ENCODE measurements around the gene INPP5F.

Gene INPP5F

GRCh38 chr10:119762035-119762434, 36.2 kb downstream of the INPP5F start:
- H2BK15ac ChIP-seq (ENCODE audit: low read length) = no peak overlapping the region
- H2BK5ac ChIP-seq (ENCODE audit: low read length) = no peak overlapping the region
- H3K4me3 ChIP-seq (ENCODE audit: low read length in 2 of 2) = no peak overlapping the region
- H3K23ac ChIP-seq (ENCODE audit: low read depth, low read length, poor library complexity) = no peak overlapping the region
- H3K79me1 ChIP-seq (ENCODE audit: low read depth, low read length) = no peaks in the 10 kb centered on the region
- no peak overlapping the region for H4K91ac ChIP-seq (ENCODE audit: low read depth, low read length, poor library complexity)
- no peak for DNase-seq (ENCODE audit: low spot score)
- WGBS, 2 donors (ENCODE audit: extremely low coverage in 2 of 2, insufficient read length in 2 of 2, insufficient replicate concordance in 1 of 2) = no CpG with 5 or more reads among the region's 3 CpGs
- no peak overlapping the region for H3K27ac ChIP-seq (replicated peaks; ENCODE audit: low read length)
- no peak overlapping the region for H2AFZ ChIP-seq (ENCODE audit: low read length)
- peaks cover 0 to 2% of the 10 kb centered on the region in 2 donors for H3K9me3 ChIP-seq (replicated peaks in 1 of 2; ENCODE audit: control insufficient read depth in 2 of 2, insufficient read depth in 1 of 2, low read depth in 1 of 2, low read length in 2 of 2)
- H2AK5ac ChIP-seq (ENCODE audit: low read depth, low read length) = no peak overlapping the region
- H2BK12ac ChIP-seq (ENCODE audit: low read length) = no peak overlapping the region
- no peak overlapping the region for H3K18ac ChIP-seq (ENCODE audit: low read length)
- H3K36me3 ChIP-seq (replicated peaks in 1 of 2; ENCODE audit: control insufficient read depth in 2 of 2, insufficient read depth in 2 of 2, low read length in 2 of 2) = peaks cover 0 to 65% of the 10 kb centered on the region in 2 donors
- no peaks in the 10 kb centered on the region for H3K27me3 ChIP-seq (ENCODE audit: control insufficient read depth in 3 of 3, insufficient read depth in 3 of 3, low read depth in 1 of 3, low read length in 3 of 3)
- no peak overlapping the region for H2BK120ac ChIP-seq (ENCODE audit: low read depth, low read length)
- H3K4me2 ChIP-seq (ENCODE audit: insufficient read depth, low read length, poor library complexity, severe bottlenecking) = no peak overlapping the region
- no peak overlapping the region for H3K14ac ChIP-seq (ENCODE audit: low read length)
- H3K4ac ChIP-seq (ENCODE audit: low read length) = no peak overlapping the region
- no peak overlapping the region for H3K9ac ChIP-seq (ENCODE audit: low read depth, low read length, poor library complexity)
- H4K8ac ChIP-seq (ENCODE audit: low read depth, low read length) = no peak overlapping the region
- peaks cover 0 to 4% of the 10 kb centered on the region in 2 donors for H3K4me1 ChIP-seq (ENCODE audit: control insufficient read depth in 2 of 2, insufficient read depth in 1 of 2, low read depth in 1 of 2, low read length in 2 of 2)

DNA sequence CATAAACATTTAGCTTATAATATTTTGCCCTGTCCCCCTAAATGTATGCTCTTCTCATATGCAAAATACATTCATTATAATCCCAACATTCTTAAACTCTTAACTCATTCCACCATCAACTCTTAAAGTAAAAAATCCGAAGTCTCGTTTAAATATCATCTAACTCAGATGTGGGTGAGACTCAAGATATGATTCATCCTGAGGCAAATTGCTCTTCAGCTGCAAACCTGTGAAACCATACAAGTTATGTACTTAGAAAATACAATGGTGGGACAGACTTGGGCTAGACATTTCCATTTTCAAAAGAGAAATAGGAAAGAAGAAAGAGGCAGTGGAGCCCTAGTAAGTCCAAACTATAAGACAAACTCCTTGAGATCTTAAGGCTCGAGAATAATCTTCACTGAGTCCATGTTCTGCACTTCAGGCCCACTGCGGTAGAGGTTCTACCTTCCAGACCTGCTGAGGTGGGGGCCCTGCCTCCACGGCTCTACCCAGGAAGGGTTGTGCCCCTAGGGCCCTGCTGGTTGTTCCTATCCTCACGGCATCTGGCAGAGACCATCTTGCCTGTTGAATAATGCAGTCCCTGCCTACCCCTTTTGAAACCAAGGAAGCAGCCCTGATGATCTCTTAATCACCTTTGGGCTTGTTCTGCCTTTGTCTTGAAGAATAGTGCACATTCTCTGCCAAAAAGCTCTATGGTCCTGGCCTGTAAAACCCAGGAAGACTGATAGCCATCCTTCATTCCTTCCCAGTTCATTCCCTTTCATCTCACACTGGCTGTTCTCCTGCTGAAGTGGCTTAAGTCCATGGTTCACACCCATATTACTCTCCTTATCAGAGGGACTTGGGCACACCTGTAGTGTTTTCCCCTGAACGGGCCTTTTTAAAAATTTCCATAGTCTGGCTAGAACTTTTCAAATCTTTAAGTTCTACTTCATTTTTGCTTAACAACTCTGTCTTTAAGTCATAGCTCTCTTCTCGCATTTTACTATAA, 37.3 kb downstream of the INPP5F start:
- H2BK120ac ChIP-seq (ENCODE audit: low read depth, low read length) = no peak overlapping the region
- H3K4me2 ChIP-seq (ENCODE audit: insufficient read depth, low read length, poor library complexity, severe bottlenecking) = no peak overlapping the region
- H3K18ac ChIP-seq (ENCODE audit: low read length) = no peak overlapping the region
- no peak overlapping the region for H2BK5ac ChIP-seq (ENCODE audit: low read length)
- H2AFZ ChIP-seq (ENCODE audit: low read length) = no peak overlapping the region
- 100% methylated on average over 2 of the region's 8 CpGs; no CpG with 5 or more reads in 1 of the 2 donors for WGBS, 2 donors (ENCODE audit: extremely low coverage in 2 of 2, insufficient read length in 2 of 2, insufficient replicate concordance in 1 of 2)
- no peak overlapping the region for H3K23ac ChIP-seq (ENCODE audit: low read depth, low read length, poor library complexity)
- no peak overlapping the region for H2BK12ac ChIP-seq (ENCODE audit: low read length)
- peaks cover 0 to 4% of the 10 kb centered on the region in 2 donors for H3K4me1 ChIP-seq (ENCODE audit: control insufficient read depth in 2 of 2, insufficient read depth in 1 of 2, low read depth in 1 of 2, low read length in 2 of 2)
- H2BK15ac ChIP-seq (ENCODE audit: low read length) = no peak overlapping the region
- H3K4me3 ChIP-seq (ENCODE audit: low read length in 2 of 2) = no peak overlapping the region
- no peak overlapping the region for H3K4ac ChIP-seq (ENCODE audit: low read length)
- no peak overlapping the region for H3K9ac ChIP-seq (ENCODE audit: low read depth, low read length, poor library complexity)
- no peak overlapping the region for H4K91ac ChIP-seq (ENCODE audit: low read depth, low read length, poor library complexity)
- H3K79me1 ChIP-seq (ENCODE audit: low read depth, low read length) = no peaks in the 10 kb centered on the region
- no peak overlapping the region for H2AK5ac ChIP-seq (ENCODE audit: low read depth, low read length)
- H3K27me3 ChIP-seq (ENCODE audit: control insufficient read depth in 3 of 3, insufficient read depth in 3 of 3, low read depth in 1 of 3, low read length in 3 of 3) = no peaks in the 10 kb centered on the region
- no peak for DNase-seq (ENCODE audit: low spot score)
- H3K14ac ChIP-seq (ENCODE audit: low read length) = no peak overlapping the region
- H3K27ac ChIP-seq (replicated peaks; ENCODE audit: low read length) = no peak overlapping the region
- peaks cover 0 to 2% of the 10 kb centered on the region in 2 donors for H3K9me3 ChIP-seq (replicated peaks in 1 of 2; ENCODE audit: control insufficient read depth in 2 of 2, insufficient read depth in 1 of 2, low read depth in 1 of 2, low read length in 2 of 2)
- peaks cover 0 to 60% of the 10 kb centered on the region in 2 donors for H3K36me3 ChIP-seq (replicated peaks in 1 of 2; ENCODE audit: control insufficient read depth in 2 of 2, insufficient read depth in 2 of 2, low read length in 2 of 2)
- no peak overlapping the region for H4K8ac ChIP-seq (ENCODE audit: low read depth, low read length)

- H3K4me2 ChIP-seq (ENCODE audit: insufficient read depth, low read length, poor library complexity, severe bottlenecking) = no peak overlapping the region
- H2BK120ac ChIP-seq (ENCODE audit: low read depth, low read length) = no peak overlapping the region
- no peaks in the 10 kb centered on the region for H3K27me3 ChIP-seq (ENCODE audit: control insufficient read depth in 3 of 3, insufficient read depth in 3 of 3, low read depth in 1 of 3, low read length in 3 of 3)
- H3K9me3 ChIP-seq (replicated peaks in 1 of 2; ENCODE audit: control insufficient read depth in 2 of 2, insufficient read depth in 1 of 2, low read depth in 1 of 2, low read length in 2 of 2) = peaks cover 0 to 2% of the 10 kb centered on the region in 2 donors
- no peak overlapping the region for H3K23ac ChIP-seq (ENCODE audit: low read depth, low read length, poor library complexity)
- no peak overlapping the region for H3K14ac ChIP-seq (ENCODE audit: low read length)
- H3K36me3 ChIP-seq (replicated peaks in 1 of 2; ENCODE audit: control insufficient read depth in 2 of 2, insufficient read depth in 2 of 2, low read length in 2 of 2) = peaks cover 0 to 26% of the 10 kb centered on the region in 2 donors
- no peak overlapping the region for H2AFZ ChIP-seq (ENCODE audit: low read length)
- no peak overlapping the region for H3K4ac ChIP-seq (ENCODE audit: low read length)
- H2AK5ac ChIP-seq (ENCODE audit: low read depth, low read length) = no peak overlapping the region
- H3K18ac ChIP-seq (ENCODE audit: low read length) = no peak overlapping the region
- H2BK12ac ChIP-seq (ENCODE audit: low read length) = no peak overlapping the region
- no peak overlapping the region for H2BK5ac ChIP-seq (ENCODE audit: low read length)
- no peak overlapping the region for H3K9ac ChIP-seq (ENCODE audit: low read depth, low read length, poor library complexity)
- no peak overlapping the region for H2BK15ac ChIP-seq (ENCODE audit: low read length)
- no peak overlapping the region for H3K27ac ChIP-seq (replicated peaks; ENCODE audit: low read length)
- H3K4me3 ChIP-seq (ENCODE audit: low read length in 2 of 2) = no peak overlapping the region
- no peak for DNase-seq (ENCODE audit: low spot score)
- H4K91ac ChIP-seq (ENCODE audit: low read depth, low read length, poor library complexity) = no peak overlapping the region
- H4K8ac ChIP-seq (ENCODE audit: low read depth, low read length) = no peak overlapping the region
- no CpG with 5 or more reads among the region's 4 CpGs for WGBS, 2 donors (ENCODE audit: extremely low coverage in 2 of 2, insufficient read length in 2 of 2, insufficient replicate concordance in 1 of 2)
- H3K79me1 ChIP-seq (ENCODE audit: low read depth, low read length) = no peaks in the 10 kb centered on the region
- no peaks in the 10 kb centered on the region for H3K4me1 ChIP-seq (ENCODE audit: control insufficient read depth in 2 of 2, insufficient read depth in 1 of 2, low read depth in 1 of 2, low read length in 2 of 2)
Measured at GRCh38 chr10:119768455-119769094, 42.7 kb downstream of the INPP5F start.

DNA sequence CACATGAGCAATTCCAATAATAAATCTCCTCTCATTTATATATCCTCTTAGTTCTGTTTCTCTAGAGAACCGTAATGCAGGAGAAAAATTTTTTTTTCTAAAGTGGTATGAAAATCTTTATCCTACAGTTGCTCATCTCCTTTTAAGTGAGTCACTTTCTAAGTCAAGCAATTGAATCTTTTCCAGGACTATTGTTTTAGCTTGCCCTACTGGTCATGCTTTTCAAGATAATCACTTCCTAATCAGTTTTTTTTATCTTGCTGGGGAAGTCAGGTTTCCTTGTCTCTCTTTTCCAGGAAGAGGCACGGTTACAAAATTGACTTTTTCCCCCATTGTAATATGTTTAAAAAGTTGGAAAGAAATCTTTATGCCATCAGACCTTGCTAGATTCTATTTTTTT, 44.0 kb downstream of the INPP5F start:
- H3K4me3 ChIP-seq (ENCODE audit: low read length in 2 of 2) = no peak overlapping the region
- no peak overlapping the region for H4K91ac ChIP-seq (ENCODE audit: low read depth, low read length, poor library complexity)
- peaks cover 0 to 17% of the 10 kb centered on the region in 2 donors for H3K36me3 ChIP-seq (replicated peaks in 1 of 2; ENCODE audit: control insufficient read depth in 2 of 2, insufficient read depth in 2 of 2, low read length in 2 of 2)
- no peak overlapping the region for H2AFZ ChIP-seq (ENCODE audit: low read length)
- no peaks in the 10 kb centered on the region for H3K79me1 ChIP-seq (ENCODE audit: low read depth, low read length)
- no peak overlapping the region for H3K4ac ChIP-seq (ENCODE audit: low read length)
- no peak overlapping the region for H3K27ac ChIP-seq (replicated peaks; ENCODE audit: low read length)
- no peak overlapping the region for H3K18ac ChIP-seq (ENCODE audit: low read length)
- H3K23ac ChIP-seq (ENCODE audit: low read depth, low read length, poor library complexity) = no peak overlapping the region
- no peak overlapping the region for H2BK120ac ChIP-seq (ENCODE audit: low read depth, low read length)
- no peak overlapping the region for H3K14ac ChIP-seq (ENCODE audit: low read length)
- H2AK5ac ChIP-seq (ENCODE audit: low read depth, low read length) = no peak overlapping the region
- no peak overlapping the region for H2BK15ac ChIP-seq (ENCODE audit: low read length)
- no peak overlapping the region for H3K4me2 ChIP-seq (ENCODE audit: insufficient read depth, low read length, poor library complexity, severe bottlenecking)
- no peaks in the 10 kb centered on the region for H3K27me3 ChIP-seq (ENCODE audit: control insufficient read depth in 3 of 3, insufficient read depth in 3 of 3, low read depth in 1 of 3, low read length in 3 of 3)
- H3K9ac ChIP-seq (ENCODE audit: low read depth, low read length, poor library complexity) = no peak overlapping the region
- H2BK12ac ChIP-seq (ENCODE audit: low read length) = no peak overlapping the region
- DNase-seq (ENCODE audit: low spot score) = no peak
- no peak overlapping the region for H4K8ac ChIP-seq (ENCODE audit: low read depth, low read length)
- WGBS, 2 donors (ENCODE audit: extremely low coverage in 2 of 2, insufficient read length in 2 of 2, insufficient replicate concordance in 1 of 2) = no CpG with 5 or more reads among the region's 2 CpGs
- H3K4me1 ChIP-seq (ENCODE audit: control insufficient read depth in 2 of 2, insufficient read depth in 1 of 2, low read depth in 1 of 2, low read length in 2 of 2) = no peaks in the 10 kb centered on the region
- H3K9me3 ChIP-seq (replicated peaks in 1 of 2; ENCODE audit: control insufficient read depth in 2 of 2, insufficient read depth in 1 of 2, low read depth in 1 of 2, low read length in 2 of 2) = peaks cover 0 to 2% of the 10 kb centered on the region in 2 donors
- no peak overlapping the region for H2BK5ac ChIP-seq (ENCODE audit: low read length)
